ENCODE measurements around the gene ATP13A1.
A peak's percentile ranks its signal among the peaks of the same experiment; 100 is the strongest.
"Not testable (repeated sequence)": the region's sequence is repeated elsewhere in the genome, so short reads cannot be mapped to it uniquely, and the experiment has no call there.

The ATP13A1 gene

GRCh38 chr19:19674315-19674714, 10.8 kb upstream of the ATP13A1 start:
- no peak overlapping the region for H3K27ac ChIP-seq
- TF ChIP-seq CTCF (conservative IDR thresholded peaks at IDR 0.05), result no peak

- no peak overlapping the region for H3K27ac ChIP-seq
- no peak for TF ChIP-seq CTCF (conservative IDR thresholded peaks at IDR 0.05)
These were observed 9.3 kb upstream of the ATP13A1 start for GRCh38 chr19:19672816-19673215.

GRCh38 chr19:19670070-19670551, 6.6 kb upstream of the ATP13A1 start:
- no peak overlapping the region for H3K27ac ChIP-seq
- TF ChIP-seq CTCF (conservative IDR thresholded peaks at IDR 0.05), result no peak

GRCh38 chr19:19668230-19669012, 4.9 kb upstream of the ATP13A1 start, which contains the start of gene ZNF101:
ZNF101 (plus strand) TSS chr19:19668839; CDS start chr19:19668964, 125 bp downstream.
- H3K27ac ChIP-seq, result peak within 1 kb of the TSS; percentile 68
- no peak for TF ChIP-seq CTCF (conservative IDR thresholded peaks at IDR 0.05)

- not testable (repeated sequence) for H3K27ac ChIP-seq
These were observed 2.0 kb upstream of the ATP13A1 start for GRCh38 chr19:19665420-19665948.

- TF ChIP-seq CTCF (conservative IDR thresholded peaks at IDR 0.05), result no peak
- H3K27ac ChIP-seq, result peak overlapping the region; percentile 77
These were observed 613 bp downstream of the ATP13A1 start for GRCh38 chr19:19662871-19663255.

- TF ChIP-seq CTCF (conservative IDR thresholded peaks at IDR 0.05), result no peak
- H3K27ac ChIP-seq, result no peak overlapping the region; the same call in 1 of the 2 replicates
These were observed 1.1 kb downstream of the ATP13A1 start for GRCh38 chr19:19662344-19662743.

All from VCaP (cell line).